ENCODE measurements around the gene TIMM10.

The TIMM10 gene

DNA sequence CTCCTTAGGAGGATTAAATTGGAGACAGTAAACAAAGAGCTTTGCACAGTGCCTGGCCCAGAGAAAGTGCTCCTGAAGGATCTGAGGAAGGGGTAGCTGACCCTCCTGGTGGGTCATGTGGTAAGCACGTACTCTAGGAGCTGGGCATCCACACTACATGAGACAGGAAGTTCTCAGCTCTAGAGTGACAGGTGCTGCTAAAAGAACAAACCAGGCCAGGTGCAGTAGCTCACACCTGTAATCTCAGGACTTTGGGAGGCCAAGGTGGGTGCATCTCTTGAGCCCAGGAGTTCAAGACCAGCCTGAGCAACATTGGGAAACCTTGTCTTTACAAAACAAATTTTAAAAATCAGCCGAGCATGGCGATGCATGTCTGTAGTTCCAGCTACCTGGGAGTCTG is 28.2 kb downstream of the TIMM10 start:
- DNase-seq = no peak

DNA sequence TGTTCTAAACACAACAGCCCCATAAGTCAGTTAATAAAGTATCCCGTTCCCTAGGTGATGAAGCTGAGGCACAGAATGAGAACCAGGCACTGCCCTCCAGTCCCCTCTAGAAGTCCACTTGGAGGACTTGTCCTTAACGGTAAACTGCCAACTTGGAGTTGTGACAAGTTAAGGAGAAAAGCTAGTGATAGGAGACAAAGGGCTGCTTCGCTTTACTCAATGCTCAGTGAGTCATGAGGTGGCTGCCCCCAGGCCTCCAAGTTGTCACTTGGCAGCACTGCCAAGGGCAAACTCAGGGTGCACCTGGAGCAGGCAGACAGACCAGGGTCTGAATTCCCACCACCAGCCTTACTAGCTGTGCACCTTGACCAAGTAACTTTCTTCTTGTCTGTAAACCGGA is 28.6 kb downstream of the TIMM10 start:
- no peak for DNase-seq

DNA sequence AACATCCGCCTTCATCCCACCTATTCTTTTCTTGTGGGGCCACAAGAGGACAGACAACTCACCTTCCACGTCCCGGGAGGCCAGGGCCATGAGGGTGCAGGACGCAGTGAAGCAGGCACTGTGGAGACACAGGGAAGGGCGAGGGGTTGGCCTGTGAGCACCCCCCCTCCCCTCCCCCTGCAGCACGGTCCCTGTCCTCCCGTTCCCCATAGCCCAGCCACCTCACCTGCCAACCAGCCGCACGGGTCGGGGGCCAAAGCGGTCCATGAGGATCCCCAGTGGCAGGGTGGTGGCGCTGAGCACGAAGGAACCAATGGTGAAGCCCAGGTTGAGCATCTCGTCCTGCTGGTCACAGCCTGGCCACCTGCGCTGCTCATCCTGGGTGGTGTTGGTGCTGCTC is 29.6 kb downstream of the TIMM10 start:
- DNase-seq = no peak

DNA sequence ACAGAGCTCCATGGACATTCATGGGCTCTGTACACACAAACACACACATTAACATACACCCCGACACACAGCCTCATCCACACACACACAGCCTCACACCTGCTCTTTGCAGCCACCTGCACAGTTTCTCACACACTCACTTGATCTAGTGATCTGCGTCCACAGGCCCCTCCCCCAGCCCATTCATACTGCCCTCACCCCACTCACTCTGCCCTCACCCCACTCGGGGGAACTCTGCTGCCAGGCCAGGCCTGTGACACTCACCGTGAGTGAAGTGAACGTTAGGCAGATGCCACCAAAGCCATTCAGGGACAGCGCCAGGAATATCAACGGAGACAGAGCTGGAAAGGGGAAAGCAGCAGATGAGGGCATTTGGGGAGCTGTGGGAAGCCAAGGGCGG is 30.0 kb downstream of the TIMM10 start:
- no peak for DNase-seq

DNA sequence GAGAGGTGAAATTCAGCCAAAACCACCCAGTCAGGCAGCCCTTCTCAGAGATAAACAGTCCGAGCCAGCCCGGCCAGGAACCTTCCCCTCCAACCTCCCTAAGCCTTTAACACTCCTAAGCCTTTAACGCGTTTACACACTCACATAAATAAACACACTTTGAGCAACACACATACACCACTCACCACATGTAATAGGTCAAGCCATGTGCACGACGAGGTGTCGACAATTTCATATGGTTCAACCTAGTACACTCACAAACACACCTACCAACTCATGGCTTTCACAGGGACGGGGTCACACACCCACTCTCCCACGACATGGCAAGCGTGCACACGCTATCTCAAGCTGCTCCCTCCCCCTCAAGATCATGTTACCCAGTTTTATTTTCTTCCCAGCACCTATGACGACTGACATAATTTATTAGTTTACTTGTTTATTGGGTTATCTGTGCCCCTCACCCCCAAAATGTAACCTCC is 30.5 kb downstream of the TIMM10 start:
- no peak for DNase-seq

DNA sequence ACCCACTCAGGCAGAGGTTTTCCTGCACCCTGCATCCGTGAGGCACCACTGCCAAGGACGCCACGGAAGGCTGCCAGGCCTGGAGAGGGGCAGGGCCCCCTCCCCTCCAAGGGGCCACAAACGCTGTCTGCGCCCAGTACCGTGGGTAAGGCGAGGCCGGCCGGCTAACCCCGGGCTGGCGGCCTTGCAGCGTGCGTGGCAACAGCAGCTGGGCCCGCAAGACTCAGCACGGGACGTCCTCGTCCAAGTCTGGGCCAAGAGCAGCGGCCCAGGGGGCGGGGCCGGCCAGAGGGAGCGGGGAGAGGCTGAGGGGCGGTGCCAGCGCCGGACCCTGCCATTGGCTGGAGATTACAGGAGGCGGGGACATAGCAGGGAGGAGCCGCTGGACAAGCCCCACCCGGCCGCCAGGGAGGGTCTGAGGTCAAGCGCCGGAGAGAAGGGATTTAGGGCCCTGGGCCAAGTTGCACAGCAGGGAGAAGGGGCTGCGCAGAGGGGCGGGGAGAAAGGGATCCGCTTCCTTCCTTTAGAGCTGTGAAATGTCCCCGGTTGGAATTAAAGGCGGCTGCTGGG is 31.1 kb downstream of the TIMM10 start:
- peak; percentile 86 for DNase-seq

DNA sequence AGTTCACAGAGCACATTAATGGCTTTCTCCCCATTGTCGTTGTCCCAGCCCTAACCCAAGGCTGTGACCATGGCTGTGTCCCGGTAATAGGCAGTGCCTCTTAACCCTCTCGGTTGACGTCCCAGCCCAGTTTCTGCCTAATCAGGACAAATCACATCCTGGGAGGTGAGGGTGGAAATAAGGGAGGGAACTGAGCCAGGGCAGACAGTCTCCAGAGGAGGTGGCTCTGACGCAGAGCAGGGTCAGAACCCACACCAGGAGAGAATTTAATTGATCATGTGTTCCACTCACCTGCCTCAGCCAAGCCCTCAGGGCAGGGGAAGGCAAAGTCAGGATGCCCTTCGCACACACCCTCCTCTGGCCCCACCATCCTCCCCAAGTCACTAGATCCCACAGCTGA is 32.0 kb downstream of the TIMM10 start:
- no peak for DNase-seq

DNA sequence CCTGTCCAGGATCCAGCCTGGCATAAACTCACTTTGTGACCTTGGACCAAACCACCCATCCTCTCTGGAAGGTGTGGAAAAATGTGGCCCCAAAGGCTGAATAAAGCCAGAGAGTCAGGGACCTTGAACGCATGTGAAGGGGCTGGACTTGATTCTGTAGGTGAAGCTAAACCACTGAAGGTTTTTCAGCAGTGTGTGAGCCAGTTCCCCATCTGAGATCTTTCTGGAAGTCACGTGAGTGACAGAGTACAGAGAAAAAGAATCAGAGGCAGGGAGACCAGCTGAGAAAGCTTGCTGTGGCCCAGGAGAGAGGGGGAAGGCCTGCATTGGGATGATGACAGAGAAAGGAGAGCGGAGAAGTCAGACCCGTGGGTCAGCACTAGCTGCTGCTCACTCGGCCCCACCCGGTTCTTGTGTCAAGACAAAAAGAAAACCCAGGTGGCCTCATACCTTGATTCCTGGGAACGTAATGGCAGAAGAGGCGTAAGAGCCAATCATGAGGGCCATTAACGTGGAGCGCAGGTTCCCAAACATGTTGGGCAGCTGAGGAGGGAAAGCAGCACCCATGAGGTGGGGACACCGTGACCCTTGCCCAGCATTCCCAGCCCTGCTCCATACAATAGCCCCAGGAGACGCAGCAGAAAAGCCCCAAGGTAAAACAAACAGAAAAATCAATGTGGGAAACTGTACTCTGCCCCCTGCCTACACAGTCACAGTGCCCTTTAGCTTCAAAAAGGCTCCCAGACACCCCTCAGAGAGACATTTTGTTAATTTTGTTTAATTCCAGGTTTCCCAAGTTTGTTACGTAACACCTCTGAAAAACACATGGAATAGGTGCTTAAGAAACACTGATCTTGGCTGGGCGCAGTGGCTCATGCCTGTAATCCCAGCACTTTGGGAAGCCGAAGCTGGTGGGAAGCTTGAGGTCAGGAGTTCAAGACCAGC is 33.0 kb downstream of the TIMM10 start:
- no peak for DNase-seq

DNA sequence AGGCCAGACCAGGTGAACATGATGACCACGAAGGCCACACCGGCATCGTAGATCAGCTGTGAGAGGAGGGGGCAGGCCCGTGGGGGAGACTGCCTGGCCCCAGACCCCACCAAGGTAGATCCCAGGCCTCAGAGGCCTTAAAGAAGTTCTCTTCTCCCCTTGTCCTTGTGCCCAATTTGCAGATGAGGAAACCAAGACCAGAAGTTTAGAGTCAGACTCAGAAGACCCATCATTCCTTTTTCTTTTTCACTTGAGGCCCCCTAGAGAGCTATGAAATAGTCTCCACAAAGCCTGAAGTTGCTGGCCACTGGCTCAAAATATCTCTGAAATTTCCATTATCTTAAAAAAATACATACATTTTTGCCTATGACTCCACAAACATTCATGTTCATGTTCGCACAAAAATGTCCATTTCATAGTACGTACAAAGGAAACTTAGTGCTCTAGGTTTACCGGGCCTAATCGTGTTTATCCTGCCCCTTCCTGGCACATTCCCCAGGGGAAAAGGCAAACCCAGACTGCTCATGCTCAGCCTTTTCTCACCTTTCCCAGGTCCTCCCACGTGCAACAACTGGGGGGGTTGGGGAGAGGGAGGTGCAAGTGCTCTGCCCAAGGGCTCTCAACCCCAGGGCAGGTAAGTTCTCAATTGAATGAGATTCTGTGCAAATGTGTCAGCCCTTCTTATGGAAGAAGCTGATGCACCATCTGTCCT is 34.3 kb downstream of the TIMM10 start:
- no peak for DNase-seq

DNA sequence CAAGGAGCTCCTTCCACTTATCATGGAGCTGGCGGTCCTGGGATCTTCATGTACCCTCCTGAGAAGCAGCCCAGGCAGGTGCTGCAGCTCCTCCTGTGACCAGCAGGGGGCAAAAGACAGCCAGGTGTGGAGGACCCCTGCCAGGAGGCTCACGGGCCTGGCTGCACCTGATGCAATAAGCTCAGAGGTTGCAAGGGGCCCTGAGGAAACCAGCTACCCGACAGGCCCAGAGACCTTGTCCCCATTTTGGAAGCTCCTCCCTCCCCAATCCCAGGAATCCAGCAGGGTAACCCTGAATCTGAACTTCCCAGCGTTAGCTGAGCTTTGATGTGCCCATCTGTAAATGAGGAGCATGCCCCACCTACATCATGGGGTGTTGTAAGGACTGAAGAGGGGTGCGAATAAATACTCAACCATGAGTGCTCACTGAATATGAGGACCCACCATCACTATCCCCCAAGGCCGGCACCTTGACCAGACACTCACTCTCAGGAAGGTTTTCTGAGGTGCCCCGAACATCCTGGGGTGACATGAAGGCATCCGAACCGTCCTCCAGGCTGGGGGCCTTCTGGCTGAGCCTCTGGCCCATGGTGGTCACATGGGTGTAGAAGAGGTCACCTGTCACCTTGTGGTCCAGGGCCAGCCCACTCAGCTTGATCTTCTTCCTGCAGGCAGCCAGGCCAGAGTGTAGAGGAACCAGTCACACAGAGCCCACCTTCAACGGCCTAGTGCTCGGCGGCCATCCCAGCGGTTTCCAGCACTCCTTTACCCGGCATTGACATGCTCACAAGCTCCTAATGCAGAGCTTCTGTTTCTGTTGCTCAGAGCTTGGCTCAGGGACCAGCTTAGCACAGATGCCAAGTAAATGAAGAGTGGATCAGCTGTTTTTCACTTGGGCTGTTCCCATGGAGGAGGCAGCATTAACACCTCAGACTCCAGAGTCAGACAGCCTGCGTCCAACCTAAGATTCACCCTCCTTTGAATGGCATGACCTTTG is 36.7 kb downstream of the TIMM10 start:
- no peak for DNase-seq

DNA sequence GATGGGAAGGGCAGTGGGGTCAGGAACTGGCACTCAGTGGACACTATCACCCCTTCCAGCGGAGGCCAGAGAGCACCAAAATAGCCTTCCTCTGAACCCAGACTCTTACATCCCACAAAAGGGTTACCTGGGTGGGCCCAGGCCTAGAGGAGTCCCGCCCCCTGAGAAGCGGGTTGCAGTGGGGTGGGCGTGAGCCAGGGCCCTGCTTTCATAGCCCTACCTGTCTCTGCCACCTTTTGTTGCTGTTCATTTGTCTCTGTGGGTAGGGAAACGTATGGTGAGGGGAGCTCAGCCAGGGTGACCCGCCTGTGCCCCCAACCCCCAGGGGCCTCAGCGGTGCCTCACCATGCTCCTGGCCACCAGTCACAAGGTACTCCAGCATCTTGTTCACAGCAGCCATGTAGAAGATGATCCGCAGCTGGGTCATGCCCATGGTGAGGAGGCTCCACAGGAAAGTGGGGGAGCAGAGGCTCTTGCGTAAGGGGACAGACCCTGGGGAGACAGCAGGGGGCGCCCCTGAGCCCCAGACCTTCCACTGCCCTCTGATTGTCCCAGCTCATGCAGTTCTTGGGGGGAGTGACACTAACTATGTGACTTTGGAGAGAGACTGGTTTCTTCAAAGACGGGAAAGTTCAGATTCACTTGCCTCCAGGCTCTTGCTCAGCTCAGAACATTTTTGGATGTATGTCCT is 39.0 kb downstream of the TIMM10 start:
- DNase-seq = peak; percentile 58 to 76

DNA sequence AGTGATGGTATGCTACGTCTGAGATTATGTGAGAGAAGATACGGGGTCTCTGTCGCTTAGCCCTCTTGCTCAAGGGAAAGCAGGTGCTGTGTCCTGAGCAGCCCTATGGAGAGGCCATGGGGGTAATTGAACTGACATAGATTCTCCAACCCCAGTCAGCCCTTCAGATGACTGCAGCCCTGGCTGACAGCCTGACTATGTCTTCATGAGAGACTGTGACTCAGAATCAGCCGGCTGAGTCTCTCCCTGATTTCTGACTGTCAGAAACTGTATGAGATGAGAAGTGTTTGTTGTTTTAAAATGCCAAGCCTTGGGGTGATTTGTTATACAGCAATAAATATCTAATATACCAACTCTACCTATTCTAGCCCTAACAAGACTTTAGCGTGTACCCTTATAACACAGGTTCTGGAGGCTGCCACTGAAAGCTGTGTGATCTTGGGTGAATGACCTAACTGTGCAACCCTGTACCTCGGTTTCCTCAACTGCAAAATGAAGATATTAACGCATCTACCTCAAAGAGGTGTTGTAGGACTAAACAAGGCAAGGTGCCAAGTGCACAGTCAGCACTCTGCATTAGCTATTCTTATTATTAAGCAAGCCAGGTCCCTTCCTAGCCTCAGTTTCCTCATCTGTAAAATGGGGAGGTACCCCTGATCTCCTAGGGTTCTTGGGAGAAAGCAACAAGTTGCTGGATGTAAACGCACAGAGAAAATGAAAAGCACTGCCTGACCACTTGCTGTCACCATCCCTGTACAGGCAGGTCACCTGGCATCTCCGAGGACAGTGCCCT is 39.9 kb downstream of the TIMM10 start:
- DNase-seq = peak; percentile 54 to 81

DNA sequence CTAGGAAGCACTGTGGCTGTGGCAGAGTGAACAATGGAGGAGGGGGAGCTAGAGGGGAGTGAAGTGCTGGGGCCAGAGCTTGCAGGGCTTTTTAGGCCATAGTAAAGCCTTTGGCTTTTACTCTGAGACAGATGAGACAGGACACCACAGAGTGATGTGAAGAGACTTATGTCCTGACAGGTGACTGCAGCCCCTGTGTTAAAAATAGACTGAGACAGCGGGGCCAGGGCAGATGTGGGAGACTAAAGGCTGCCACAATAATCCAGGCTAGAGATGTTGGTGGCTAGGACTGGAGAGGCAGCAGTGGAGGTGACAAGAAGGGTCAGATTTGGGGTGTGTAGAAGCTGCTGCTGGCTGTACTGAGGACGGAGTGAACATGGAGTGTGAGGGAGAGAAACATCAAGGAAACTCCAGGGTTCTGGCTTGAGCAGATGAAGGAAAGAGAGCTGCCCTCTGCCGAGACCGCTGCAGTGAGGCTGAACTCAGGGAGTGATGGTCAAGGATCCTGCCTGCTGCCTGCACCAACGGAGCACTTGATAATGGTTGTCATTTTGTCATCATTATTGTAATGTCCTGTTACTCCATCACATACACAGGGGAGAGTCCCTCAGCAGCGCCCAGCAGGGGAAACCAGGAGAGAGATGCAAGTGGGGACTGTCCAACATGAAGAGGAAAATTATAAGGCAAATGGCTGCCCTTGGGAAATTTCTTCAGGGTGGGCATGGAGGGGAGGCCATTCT is 42.5 kb downstream of the TIMM10 start:
- no peak for DNase-seq

DNA sequence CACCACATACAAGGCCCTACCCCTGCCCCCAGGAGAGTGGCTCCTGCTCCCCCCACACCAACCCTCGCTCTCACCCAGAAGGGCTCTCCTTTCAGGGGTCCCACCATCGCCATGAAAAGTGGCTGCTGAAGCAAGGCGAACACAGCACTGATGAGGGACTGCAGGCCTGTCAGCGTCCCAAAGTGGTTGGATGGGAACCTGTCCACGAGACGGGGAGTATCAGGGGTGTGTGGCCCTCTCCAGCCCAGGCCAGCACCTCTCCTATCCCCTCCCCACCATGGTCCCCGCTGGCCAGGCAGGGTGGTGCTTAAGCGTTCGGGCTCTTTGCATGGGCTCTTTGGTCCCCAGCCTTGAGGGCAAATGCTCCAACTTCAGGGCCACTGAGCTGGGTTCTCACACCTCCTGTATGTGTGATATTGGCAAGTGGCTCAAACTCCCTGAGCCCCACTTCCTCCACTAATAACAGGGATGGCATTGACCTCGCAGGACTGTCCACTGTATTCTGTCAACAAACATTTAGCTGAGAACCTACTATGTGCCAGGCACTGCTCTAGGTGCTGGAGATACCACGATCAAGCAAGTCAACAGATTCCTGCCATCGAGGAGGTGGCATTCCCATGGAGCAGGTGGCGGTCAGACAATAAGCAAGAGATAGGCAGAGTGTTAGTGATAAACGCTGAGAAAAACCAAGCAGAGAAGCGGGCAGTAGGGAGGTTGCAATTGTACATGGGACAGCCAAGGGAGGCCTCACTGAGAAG is 43.4 kb downstream of the TIMM10 start:
- no peak for DNase-seq

DNA sequence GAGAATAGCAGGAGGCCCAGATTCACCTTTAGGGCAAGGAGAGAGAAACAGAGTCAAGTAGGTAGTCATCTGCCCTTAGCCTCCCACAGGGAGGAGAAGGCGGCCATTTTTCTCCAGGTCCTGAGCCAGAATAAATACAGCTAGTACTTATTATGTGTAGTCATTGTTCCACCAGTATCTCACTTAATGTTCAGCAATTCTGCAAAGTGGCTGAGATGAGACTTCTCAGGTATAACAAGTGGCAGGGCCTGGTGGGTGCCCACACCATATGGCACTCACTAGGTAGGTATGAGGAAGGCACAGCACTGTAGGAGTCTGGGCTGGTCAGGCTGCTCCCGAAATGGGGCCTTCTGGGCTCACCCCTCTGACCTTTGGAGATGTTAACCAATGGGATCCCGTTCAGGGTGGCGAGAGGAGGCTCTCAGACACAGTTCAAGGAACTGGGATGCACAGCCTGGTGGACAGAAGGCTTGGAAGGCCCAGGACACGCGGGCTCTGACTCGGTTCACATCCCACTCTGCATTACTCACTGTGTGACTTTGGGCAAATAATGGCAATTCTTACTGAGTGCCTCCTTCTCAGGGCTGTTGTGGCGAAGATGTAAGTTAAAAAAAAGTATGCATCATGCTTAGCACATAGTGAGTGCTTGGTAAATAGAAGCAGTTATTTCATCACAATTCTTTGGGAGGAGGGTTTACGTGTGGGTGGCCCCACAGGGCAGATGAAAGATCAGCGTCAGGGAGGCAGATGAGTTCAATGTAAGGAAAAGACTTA is 45.1 kb downstream of the TIMM10 start:
- DNase-seq = peak; percentile 96 to 98

DNA sequence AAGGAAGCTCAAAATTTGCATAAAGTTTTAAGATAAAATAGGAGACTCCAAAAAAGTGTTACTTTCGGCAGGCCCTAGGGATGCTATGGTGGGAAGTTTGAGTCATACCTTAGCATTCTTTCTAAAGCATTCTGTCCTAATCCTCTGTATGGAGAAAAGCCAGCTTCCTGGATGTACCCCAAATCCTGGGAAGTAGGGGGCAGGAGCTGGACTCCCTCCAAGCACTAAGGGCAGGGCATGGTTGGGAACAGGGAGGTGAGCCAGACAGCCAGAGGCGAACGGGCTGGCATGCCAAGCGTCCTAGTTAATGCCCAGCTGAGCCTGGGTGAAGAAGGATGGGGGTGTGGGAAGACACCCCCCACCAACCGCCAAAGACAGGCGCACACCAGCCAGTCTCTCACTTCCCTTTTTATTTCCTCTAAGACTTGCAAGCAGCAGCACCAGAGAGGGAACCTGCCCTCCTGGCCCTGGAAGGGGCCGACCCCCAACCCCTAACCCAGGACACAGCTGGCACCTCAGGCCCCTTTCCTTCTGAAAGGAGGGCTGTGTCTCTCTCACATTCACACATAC is 46.3 kb downstream of the TIMM10 start:
- peak; percentile 77 for DNase-seq

DNA sequence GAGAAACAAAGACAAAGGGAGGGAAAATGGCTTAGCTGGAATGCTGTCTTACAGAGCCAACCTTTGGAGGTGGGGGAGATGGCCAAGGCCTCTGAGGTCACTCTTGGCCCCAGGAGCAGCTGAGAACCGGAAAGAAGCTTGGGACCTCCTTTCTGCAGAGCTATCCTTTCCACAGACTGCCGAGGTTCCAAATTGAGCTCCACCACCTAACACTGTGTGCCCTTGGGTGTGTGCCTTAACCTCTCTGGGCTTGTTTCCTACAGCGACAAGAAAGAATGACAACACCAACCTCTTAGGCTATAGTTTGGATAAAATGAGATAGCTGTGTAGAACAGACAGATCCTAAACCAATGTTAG is 47.0 kb downstream of the TIMM10 start:
- no peak for DNase-seq

Data from inflammatory macrophage (primary cell).